Osteoblast (primary cell): ENCODE data around the gene IFIT1B. TPM values are rescaled to one million over a fixed set of nuclear protein-coding genes. Genes with fewer than 3 reads are reported as not detected.

ENCODE experiments used
- DNase-seq: peaks from one replicate; pipeline ENCODE4 v3.0.0; 2011; ENCODE audit warnings: low spot score, mixed read lengths; ENCODE audit not compliant: insufficient read length; ENCODE audit errors: missing footprints
- H2AFZ ChIP-seq: 2 replicates; pipeline ENCODE4 v1.6.0; 2011; ENCODE audit warnings: mild to moderate bottlenecking, low read length
- H3K27ac ChIP-seq: 2 replicates; pipeline ENCODE4 v1.5.1; 2011; ENCODE audit warnings: mild to moderate bottlenecking, low read depth, low read length, moderate library complexity
- H3K27me3 ChIP-seq: 2 replicates; pipeline ENCODE4 v1.6.0; 2012; ENCODE audit warnings: mild to moderate bottlenecking, control low read depth, inconsistent platforms, low read length, moderate library complexity; ENCODE audit not compliant: insufficient read depth
- H3K36me3 ChIP-seq: 2 replicates; pipeline ENCODE4 v1.5.1; 2011; ENCODE audit warnings: mild to moderate bottlenecking, low read length, control low read depth, moderate library complexity; ENCODE audit not compliant: insufficient read depth
- H3K4me1 ChIP-seq: 2 replicates; pipeline ENCODE4 v1.5.1; 2011; ENCODE audit warnings: mild to moderate bottlenecking, low read length, control low read depth, moderate library complexity; ENCODE audit not compliant: insufficient read depth
- H3K4me2 ChIP-seq: 2 replicates; pipeline ENCODE4 v1.6.0; 2011; ENCODE audit warnings: mild to moderate bottlenecking, low read length; ENCODE audit not compliant: insufficient read depth
- H3K4me3 ChIP-seq: fragments of 200-600 bp; sonication (generic); 3 replicates; pipeline ENCODE4 v1.5.1; 2012; ENCODE audit warnings: mild to moderate bottlenecking, low read length, inconsistent platforms; ENCODE audit not compliant: insufficient read depth
- H3K79me2 ChIP-seq: 2 replicates; pipeline ENCODE4 v1.6.0; 2012; ENCODE audit warnings: mild to moderate bottlenecking, low read length, control low read depth, inconsistent platforms; ENCODE audit not compliant: insufficient read depth
- H3K9me3 ChIP-seq: 2 replicates; pipeline ENCODE4 v1.5.1; 2011; ENCODE audit warnings: low read depth, low read length, control low read depth
- H4K20me1 ChIP-seq: 2 replicates; pipeline ENCODE4 v1.6.0; 2012; ENCODE audit warnings: mild to moderate bottlenecking, low read length, control low read depth; ENCODE audit not compliant: insufficient read depth
- CTCF ChIP-seq: IDR thresholded peaks from 2 replicates; pipeline ENCODE4 v1.5.1; 2011; ENCODE audit warnings: mild to moderate bottlenecking, low read depth, low read length, moderate library complexity; ENCODE audit errors: extremely low read depth
- total RNA-seq: library from RNA; depleted of rRNA; stranded (reverse); fragments of >200 nt; gene quantifications from 2 replicates; pipeline ENCODE4 v1.2.3, GENCODE V29; 2012

IFIT1B gene
- total RNA-seq, 1 donor = not detected

GRCh38 chr10:89343089-89343767 lies 34.6 kb upstream of the IFIT1B start:
- H3K79me2 ChIP-seq = peaks cover 26% of the 10 kb centered on the region
- no peaks in the 10 kb centered on the region for H3K27me3 ChIP-seq
- peak overlapping the region; percentile 0 for H2AFZ ChIP-seq
- no peaks in the 10 kb centered on the region for H4K20me1 ChIP-seq
- peak overlapping the region; percentile 57 for H3K27ac ChIP-seq
- DNase-seq = no peak
- no peak overlapping the region for H3K4me3 ChIP-seq
- no peaks in the 10 kb centered on the region for H3K9me3 ChIP-seq
- peaks cover 4% of the 10 kb centered on the region for H3K36me3 ChIP-seq
- peaks cover 29% of the 10 kb centered on the region for H3K4me1 ChIP-seq
- no peak for TF ChIP-seq CTCF
- peak overlapping the region; percentile 6 for H3K4me2 ChIP-seq

GRCh38 chr10:89344156-89344555 lies 33.7 kb upstream of the IFIT1B start:
- Histone ChIP-seq H3K4me2 (no peak overlapping the region), H3K79me2 (peaks cover 16% of the 10 kb centered on the region), H2AFZ (no peak overlapping the region), H3K36me3 (peaks cover under 1% of the 10 kb centered on the region), H3K4me3 (no peak overlapping the region), H3K4me1 (peaks cover 33% of the 10 kb centered on the region), H3K9me3 (no peaks in the 10 kb centered on the region), H4K20me1 (no peaks in the 10 kb centered on the region), H3K27me3 (no peaks in the 10 kb centered on the region), H3K27ac (no peak overlapping the region)
- no peak for DNase-seq
- no peak for TF ChIP-seq CTCF

- Histone ChIP-seq H3K36me3 (no peaks in the 10 kb centered on the region), H4K20me1 (no peaks in the 10 kb centered on the region), H3K4me3 (no peak overlapping the region), H2AFZ (no peak overlapping the region), H3K27me3 (no peaks in the 10 kb centered on the region), H3K27ac (no peak overlapping the region), H3K9me3 (no peaks in the 10 kb centered on the region), H3K4me1 (peaks cover 35% of the 10 kb centered on the region), H3K4me2 (no peak overlapping the region), H3K79me2 (peaks cover 7% of the 10 kb centered on the region)
- DNase-seq = no peak
- TF ChIP-seq CTCF = no peak
These were observed 32.4 kb upstream of the IFIT1B start for GRCh38 chr10:89345367-89346000.

- Histone ChIP-seq H3K4me2 (no peak overlapping the region), H3K36me3 (no peaks in the 10 kb centered on the region), H2AFZ (no peak overlapping the region), H3K4me1 (peaks cover 45% of the 10 kb centered on the region), H4K20me1 (no peaks in the 10 kb centered on the region), H3K9me3 (no peaks in the 10 kb centered on the region), H3K79me2 (peaks cover 1% of the 10 kb centered on the region), H3K27ac (no peak overlapping the region), H3K4me3 (no peak overlapping the region), H3K27me3 (no peaks in the 10 kb centered on the region)
- DNase-seq = no peak
- TF ChIP-seq CTCF = no peak
These were observed 31.2 kb upstream of the IFIT1B start for GRCh38 chr10:89346405-89347254.
